Trophoblast cell (in vitro differentiated cells and primary cell): ENCODE measurements around the gene UMPS.
A peak's percentile ranks its signal among the peaks of the same experiment; 100 is the strongest.

ENCODE experiments used
- DNase-seq, 2 donors: peaks; one replicate each; pipeline ENCODE4 v3.0.0-alpha.2; 2016
- H2AFZ ChIP-seq: 2 replicates; pipeline ENCODE4 v1.6.1; 2013; ENCODE audit warnings: low read length, moderate library complexity, mild to moderate bottlenecking; ENCODE audit not compliant: insufficient read depth, poor library complexity
- H2AK5ac ChIP-seq: 2 replicates; pipeline ENCODE4 v1.6.1; 2013; ENCODE audit warnings: mild to moderate bottlenecking, low read length
- H2BK120ac ChIP-seq: 2 replicates; pipeline ENCODE4 v1.6.1; 2013; ENCODE audit warnings: low read length, mild to moderate bottlenecking, moderate library complexity; ENCODE audit not compliant: insufficient read depth, poor library complexity
- H2BK12ac ChIP-seq: 2 replicates; pipeline ENCODE4 v1.6.1; 2013; ENCODE audit warnings: mild to moderate bottlenecking, low read length, moderate library complexity
- H2BK5ac ChIP-seq: 2 replicates; pipeline ENCODE4 v1.6.1; 2013; ENCODE audit warnings: low read length, low read depth, moderate library complexity, mild to moderate bottlenecking; ENCODE audit not compliant: poor library complexity
- H3K14ac ChIP-seq: 2 replicates; pipeline ENCODE4 v1.6.1; 2013; ENCODE audit warnings: mild to moderate bottlenecking, low read length
- H3K18ac ChIP-seq: 2 replicates; pipeline ENCODE4 v1.6.1; 2013; ENCODE audit warnings: mild to moderate bottlenecking, low read length
- H3K23ac ChIP-seq: 2 replicates; pipeline ENCODE4 v1.6.1; 2013; ENCODE audit warnings: low read length
- H3K27ac ChIP-seq: 2 replicates; pipeline ENCODE4 v1.5.1; 2013; ENCODE audit warnings: low read depth, mild to moderate bottlenecking, inconsistent platforms, low read length, moderate library complexity
- H3K27me3 ChIP-seq: 2 replicates; pipeline ENCODE4 v1.6.1; 2013; ENCODE audit warnings: inconsistent platforms, mild to moderate bottlenecking, low read length, moderate library complexity; ENCODE audit not compliant: insufficient read depth
- H3K36me3 ChIP-seq, 2 experiments: 1 replicate in 1 of 2; 2 replicates in 1 of 2; pipeline ENCODE4 v1.6.1; 2013; ENCODE audit warnings: low read length in 2 of 2, mild to moderate bottlenecking in 2 of 2, moderate library complexity in 1 of 2; ENCODE audit not compliant: insufficient read depth in 2 of 2, control insufficient read depth in 1 of 2
- H3K4ac ChIP-seq: 2 replicates; pipeline ENCODE4 v1.6.1; 2013; ENCODE audit warnings: low read depth, mild to moderate bottlenecking, low read length, moderate library complexity
- H3K4me1 ChIP-seq, 2 experiments: 1 replicate in 1 of 2; 2 replicates in 1 of 2; pipeline ENCODE4 v1.6.1; 2013; ENCODE audit warnings: low read length in 2 of 2, mild to moderate bottlenecking in 2 of 2, moderate library complexity in 1 of 2; ENCODE audit not compliant: insufficient read depth in 2 of 2, control insufficient read depth in 1 of 2
- H3K4me2 ChIP-seq: 2 replicates; pipeline ENCODE4 v1.6.1; 2013; ENCODE audit warnings: inconsistent platforms, mild to moderate bottlenecking, low read length, moderate library complexity
- H3K4me3 ChIP-seq: 2 replicates; pipeline ENCODE4 v1.5.1; 2013; ENCODE audit warnings: mild to moderate bottlenecking, low read depth, low read length, inconsistent platforms
- H3K79me1 ChIP-seq: one replicate; pipeline ENCODE4 v1.6.1; 2013; ENCODE audit warnings: low read length
- H3K79me2 ChIP-seq: 2 replicates; pipeline ENCODE4 v1.6.1; 2013; ENCODE audit warnings: low read length, mild to moderate bottlenecking; ENCODE audit not compliant: control insufficient read depth, insufficient read depth, poor library complexity
- H3K9ac ChIP-seq: 2 replicates; pipeline ENCODE4 v1.6.1; 2013; ENCODE audit warnings: mild to moderate bottlenecking, low read length
- H3K9me3 ChIP-seq: 2 replicates; pipeline ENCODE4 v1.6.1; 2013; ENCODE audit warnings: low read depth, mild to moderate bottlenecking, control low read depth, inconsistent platforms, low read length; ENCODE audit not compliant: insufficient read depth
- H4K12ac ChIP-seq: 2 replicates; pipeline ENCODE4 v1.6.1; 2013; ENCODE audit warnings: low read depth, mild to moderate bottlenecking, low read length, moderate library complexity
- H4K8ac ChIP-seq: 2 replicates; pipeline ENCODE4 v1.6.1; 2013; ENCODE audit warnings: low read depth, mild to moderate bottlenecking, low read length, moderate library complexity
- H4K91ac ChIP-seq: one replicate; pipeline ENCODE4 v1.6.1; 2013; ENCODE audit warnings: low read depth, mild to moderate bottlenecking, low read length, moderate library complexity
- WGBS: extraction: QIAGEN DNeasy Blood & Tissue Kit; methylation state at CpG from one replicate; pipeline ENCODE4 v1.1.7; 2013; ENCODE audit warnings: missing lambda C conversion rate; ENCODE audit not compliant: insufficient read length, insufficient coverage; ENCODE audit errors: extremely low coverage; 5-methylcytosine and 5-hydroxymethylcytosine counted together

The UMPS gene

DNA sequence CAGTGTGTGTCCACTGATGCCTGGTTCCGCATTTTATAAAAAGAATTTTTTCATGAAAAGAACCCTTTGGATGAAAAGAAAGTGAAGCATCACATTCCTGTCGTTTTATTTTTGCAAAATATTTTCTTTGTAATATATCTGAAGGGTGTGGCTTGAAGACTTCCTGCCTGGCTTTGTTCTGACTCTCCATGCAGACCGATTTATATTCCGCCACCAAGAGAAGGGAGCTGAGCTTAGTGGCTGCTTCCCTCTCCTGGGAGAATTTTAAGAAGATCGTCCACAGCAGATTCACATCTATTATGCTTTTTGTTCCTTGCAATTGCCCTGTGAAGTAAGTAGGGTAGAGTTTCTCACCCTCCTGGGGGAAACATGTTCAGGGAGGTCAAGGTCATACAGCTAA lies 45.2 kb upstream of the UMPS start:
- H2AK5ac ChIP-seq: no peak overlapping the region
- H4K8ac ChIP-seq: no peak overlapping the region
- no peak overlapping the region for H2BK12ac ChIP-seq
- no peak for DNase-seq
- H4K91ac ChIP-seq: no peak overlapping the region
- no peaks in the 10 kb centered on the region for H3K27me3 ChIP-seq
- H4K12ac ChIP-seq: no peak overlapping the region
- H3K79me2 ChIP-seq: no peaks in the 10 kb centered on the region
- H3K36me3 ChIP-seq: peaks cover under 1 to 2% of the 10 kb centered on the region in 2 experiments
- no peak overlapping the region for H2BK5ac ChIP-seq
- no peak overlapping the region for H3K9ac ChIP-seq
- no peak overlapping the region for H3K18ac ChIP-seq
- no CpG with 5 or more reads among the region's 5 CpGs for WGBS
- no peaks in the 10 kb centered on the region for H3K9me3 ChIP-seq
- H3K4ac ChIP-seq: no peak overlapping the region
- no peak overlapping the region for H3K4me3 ChIP-seq
- H3K4me2 ChIP-seq: no peak overlapping the region
- H3K79me1 ChIP-seq: peaks cover 2% of the 10 kb centered on the region
- H3K14ac ChIP-seq: no peak overlapping the region
- peaks cover 0 to 2% of the 10 kb centered on the region in 2 experiments for H3K4me1 ChIP-seq
- H3K27ac ChIP-seq: no peak overlapping the region
- no peak overlapping the region for H3K23ac ChIP-seq
- no peak overlapping the region for H2AFZ ChIP-seq
- no peak overlapping the region for H2BK120ac ChIP-seq

DNA sequence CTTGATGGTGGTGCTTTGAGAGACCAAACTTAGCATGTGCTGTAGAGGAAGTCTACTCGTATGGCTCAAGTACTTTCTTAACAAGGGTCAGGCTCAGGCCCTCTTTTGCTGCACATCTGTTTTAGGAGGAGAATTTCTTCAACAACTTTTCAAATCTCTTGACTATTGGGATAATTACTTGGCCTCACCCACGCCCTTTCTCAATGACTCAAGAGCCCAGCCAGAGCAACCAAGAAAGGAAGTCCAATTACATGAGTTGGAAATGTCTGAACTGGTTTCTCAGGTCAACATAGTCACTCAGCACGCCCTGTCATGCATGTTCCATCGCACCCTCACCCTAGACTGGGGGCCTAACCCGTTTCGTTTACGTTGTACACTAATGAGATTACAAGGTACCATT lies 44.8 kb upstream of the UMPS start:
- Histone ChIP-seq H3K36me3 (peaks cover 0 to 2% of the 10 kb centered on the region in 2 experiments), H3K4me3 (no peak overlapping the region), H2AK5ac (no peak overlapping the region), H4K8ac (no peak overlapping the region), H3K18ac (no peak overlapping the region), H4K12ac (no peak overlapping the region), H3K23ac (no peak overlapping the region), H3K79me1 (peaks cover 2% of the 10 kb centered on the region), H3K9me3 (no peaks in the 10 kb centered on the region), H4K91ac (no peak overlapping the region), H3K14ac (no peak overlapping the region), H2AFZ (no peak overlapping the region), H3K27ac (no peak overlapping the region), H3K79me2 (no peaks in the 10 kb centered on the region), H3K4me1 (peaks cover 0 to 3% of the 10 kb centered on the region in 2 experiments), H3K9ac (no peak overlapping the region), H2BK5ac (no peak overlapping the region), H2BK12ac (no peak overlapping the region), H3K4me2 (no peak overlapping the region), H3K4ac (no peak overlapping the region), H2BK120ac (no peak overlapping the region), H3K27me3 (no peaks in the 10 kb centered on the region)
- DNase-seq: peak; percentile 11 to 36
- WGBS: no CpG with 5 or more reads among the region's 7 CpGs

DNA sequence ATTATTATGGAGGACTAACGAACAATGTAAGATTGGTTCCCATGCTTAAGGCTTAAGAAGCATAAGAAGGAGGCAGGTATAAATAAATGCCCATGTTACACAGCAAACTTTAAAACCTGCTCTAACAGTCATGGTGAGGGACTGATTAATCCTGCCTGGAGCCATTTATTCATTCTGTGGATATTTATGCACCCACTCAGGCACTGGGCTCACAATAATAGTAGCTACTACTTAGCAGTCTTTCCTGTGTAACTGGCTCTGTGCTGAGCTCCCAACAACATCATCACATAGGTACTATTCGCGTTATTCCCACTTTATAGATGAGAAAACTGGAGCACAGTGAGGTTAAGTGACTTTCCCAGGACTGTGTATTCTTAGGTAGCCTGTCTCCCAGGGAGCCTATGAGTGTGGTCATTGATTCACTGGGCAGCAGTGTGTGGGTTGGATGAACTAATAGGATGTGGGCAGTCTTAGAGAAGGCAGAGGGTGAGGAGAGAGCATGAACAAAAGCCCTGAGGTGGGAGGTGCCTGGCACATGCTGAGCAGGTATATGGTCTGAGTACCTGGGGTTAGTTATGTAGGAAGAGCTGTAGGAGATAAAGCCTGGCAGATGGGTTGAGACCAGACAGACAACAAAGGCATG lies 44.1 kb upstream of the UMPS start:
- Histone ChIP-seq H2BK5ac (no peak overlapping the region), H3K9me3 (no peaks in the 10 kb centered on the region)
- no CpG with 5 or more reads among the region's 3 CpGs for whole genome bisulfite sequencing

DNA sequence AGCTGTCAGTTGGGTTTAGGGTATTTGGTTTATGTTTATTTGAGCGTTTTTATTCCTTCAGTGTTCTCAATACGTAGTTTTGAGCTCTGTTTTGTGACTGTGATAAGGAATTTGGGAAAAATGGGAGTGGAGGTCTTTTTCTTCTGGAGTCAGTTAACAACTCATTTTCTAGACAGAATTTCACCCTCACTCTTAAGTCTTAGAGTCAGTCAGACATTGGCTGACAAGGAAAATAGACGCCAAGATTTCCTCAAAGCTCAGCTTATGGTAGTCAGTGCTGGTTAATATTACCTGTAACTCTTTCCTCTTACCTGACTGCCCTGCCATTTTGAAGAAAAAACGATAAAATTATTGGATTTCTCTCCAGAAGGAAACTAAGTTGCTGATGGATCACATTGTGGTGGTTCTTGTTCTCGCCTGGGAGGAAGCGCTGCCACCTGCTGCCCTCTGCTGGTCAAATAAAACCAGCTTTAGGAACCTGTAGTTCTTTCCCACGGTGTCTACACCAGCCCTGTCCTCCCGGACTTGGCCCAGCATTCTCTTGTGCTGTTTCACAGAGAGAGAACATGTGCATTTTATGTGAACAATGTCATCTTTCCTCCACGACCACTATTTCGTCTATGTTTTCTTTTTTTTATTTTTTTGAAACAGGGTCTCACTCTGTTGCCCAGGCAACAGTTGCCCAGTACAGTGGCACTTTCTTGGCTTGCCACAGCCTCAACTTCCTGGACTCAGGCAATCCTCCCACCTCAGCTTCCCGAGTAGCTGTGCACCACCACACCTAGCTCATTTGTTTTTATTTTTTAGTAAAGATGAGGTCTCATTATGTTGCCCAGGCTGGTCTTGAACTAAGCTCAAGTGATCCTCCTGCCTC lies 41.4 kb upstream of the UMPS start:
- H3K27me3 ChIP-seq: no peaks in the 10 kb centered on the region
- H4K91ac ChIP-seq: no peak overlapping the region
- no peak overlapping the region for H3K9ac ChIP-seq
- peaks cover 2% of the 10 kb centered on the region for H3K79me1 ChIP-seq
- no peak overlapping the region for H3K18ac ChIP-seq
- no peaks in the 10 kb centered on the region for H3K9me3 ChIP-seq
- no peak overlapping the region for H3K4ac ChIP-seq
- H3K36me3 ChIP-seq: no peaks in the 10 kb centered on the region
- no peak overlapping the region for H3K27ac ChIP-seq
- DNase-seq: peak; percentile 75 to 92
- no peak overlapping the region for H4K8ac ChIP-seq
- no peaks in the 10 kb centered on the region for H3K79me2 ChIP-seq
- H2BK120ac ChIP-seq: peak overlapping the region; percentile 63
- H2AK5ac ChIP-seq: no peak overlapping the region
- peaks cover 0 to 5% of the 10 kb centered on the region in 2 experiments for H3K4me1 ChIP-seq
- peak overlapping the region; percentile 63 for H2BK5ac ChIP-seq
- no peak overlapping the region for H3K14ac ChIP-seq
- no peak overlapping the region for H2BK12ac ChIP-seq
- H3K4me2 ChIP-seq: peak overlapping the region; percentile 39
- H3K23ac ChIP-seq: no peak overlapping the region
- no peak overlapping the region for H2AFZ ChIP-seq
- H4K12ac ChIP-seq: no peak overlapping the region
- WGBS: no CpG with 5 or more reads among the region's 11 CpGs
- H3K4me3 ChIP-seq: no peak overlapping the region

More for the DNA sequence above, 44.1 kb upstream of the UMPS start:
- H3K18ac ChIP-seq: no peak overlapping the region
- no peaks in the 10 kb centered on the region for H3K27me3 ChIP-seq
- no peak overlapping the region for H4K91ac ChIP-seq
- peaks cover 2% of the 10 kb centered on the region for H3K79me1 ChIP-seq
- no peak for DNase-seq
- H2BK12ac ChIP-seq: no peak overlapping the region
- no peak overlapping the region for H3K4me2 ChIP-seq
- H2AK5ac ChIP-seq: no peak overlapping the region
- peaks cover 0 to 2% of the 10 kb centered on the region in 2 experiments for H3K36me3 ChIP-seq
- no peak overlapping the region for H3K9ac ChIP-seq
- H3K14ac ChIP-seq: no peak overlapping the region
- H3K4me1 ChIP-seq: peaks cover 0 to 5% of the 10 kb centered on the region in 2 experiments
- H2AFZ ChIP-seq: no peak overlapping the region
- no peak overlapping the region for H4K8ac ChIP-seq
- H3K4ac ChIP-seq: no peak overlapping the region
- H2BK120ac ChIP-seq: no peak overlapping the region
- no peak overlapping the region for H3K23ac ChIP-seq
- no peak overlapping the region for H3K27ac ChIP-seq
- H3K79me2 ChIP-seq: no peaks in the 10 kb centered on the region
- H3K4me3 ChIP-seq: no peak overlapping the region
- H4K12ac ChIP-seq: no peak overlapping the region
